B cell (primary cell): ENCODE measurements around the gene FERD3L.

Experiments used
- EZH2 ChIP-seq: IDR thresholded peaks from 2 replicates; pipeline ENCODE4 v1.6.1; 2012; ENCODE audit warnings: borderline replicate concordance, low read depth, mild to moderate bottlenecking, moderate library complexity, low read length; ENCODE audit not compliant: insufficient read depth, poor library complexity, severe bottlenecking
- TF ChIP-seq, protein P1 (sequence below): fragments of 200-600 bp; IDR thresholded peaks from one replicate; pipeline ENCODE4 v1.8.0; 2022; ENCODE audit warnings: antibody characterized with exemption, mild to moderate bottlenecking

DNA sequence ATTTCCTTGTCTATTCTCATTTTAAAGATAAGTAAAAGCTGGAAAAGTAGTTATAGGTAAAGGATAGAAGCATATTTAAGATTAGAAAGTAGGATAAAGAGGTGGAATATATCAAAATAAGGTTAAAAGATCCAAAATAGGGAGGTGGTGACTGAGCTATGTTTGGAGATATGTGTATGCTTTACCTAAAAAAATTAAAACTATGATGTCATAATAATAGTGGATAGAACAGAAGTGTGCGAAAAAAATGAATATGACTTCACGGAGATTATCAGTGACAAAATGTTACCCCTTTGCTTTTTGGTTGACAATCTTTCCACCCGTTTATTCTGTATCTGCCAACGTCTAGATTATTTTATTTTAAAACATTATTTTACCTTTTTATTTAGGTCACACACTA is 33.4 kb upstream of the FERD3L start:
- TF ChIP-seq, protein P1, sequence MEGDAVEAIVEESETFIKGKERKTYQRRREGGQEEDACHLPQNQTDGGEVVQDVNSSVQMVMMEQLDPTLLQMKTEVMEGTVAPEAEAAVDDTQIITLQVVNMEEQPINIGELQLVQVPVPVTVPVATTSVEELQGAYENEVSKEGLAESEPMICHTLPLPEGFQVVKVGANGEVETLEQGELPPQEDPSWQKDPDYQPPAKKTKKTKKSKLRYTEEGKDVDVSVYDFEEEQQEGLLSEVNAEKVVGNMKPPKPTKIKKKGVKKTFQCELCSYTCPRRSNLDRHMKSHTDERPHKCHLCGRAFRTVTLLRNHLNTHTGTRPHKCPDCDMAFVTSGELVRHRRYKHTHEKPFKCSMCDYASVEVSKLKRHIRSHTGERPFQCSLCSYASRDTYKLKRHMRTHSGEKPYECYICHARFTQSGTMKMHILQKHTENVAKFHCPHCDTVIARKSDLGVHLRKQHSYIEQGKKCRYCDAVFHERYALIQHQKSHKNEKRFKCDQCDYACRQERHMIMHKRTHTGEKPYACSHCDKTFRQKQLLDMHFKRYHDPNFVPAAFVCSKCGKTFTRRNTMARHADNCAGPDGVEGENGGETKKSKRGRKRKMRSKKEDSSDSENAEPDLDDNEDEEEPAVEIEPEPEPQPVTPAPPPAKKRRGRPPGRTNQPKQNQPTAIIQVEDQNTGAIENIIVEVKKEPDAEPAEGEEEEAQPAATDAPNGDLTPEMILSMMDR: no peak
- TF ChIP-seq EZH2: no peak
